Stimulated activated CD8-positive, alpha-beta memory T cell treated with anti-CD3 and anti-CD28 coated beads, Interleukin-4, amount 100 ng/mL, for 1 hour (primary cell): ENCODE measurements around the gene MRPL50.

Experiments used
- DNase-seq, 2 donors: peaks; one replicate each; pipeline ENCODE4 v3.0.0-alpha.2; 2020; ENCODE audit warnings: low read depth in 2 of 2, low spot score in 1 of 2

The MRPL50 gene

GRCh38 chr9:101398068-101398929 lies at the start of gene MRPL50, which contains the start of gene ZNF189:
Gene MRPL50 (minus strand): TSS chr9:101398618. CDS start chr9:101398592, 26 bp downstream.
Gene ZNF189 (plus strand): TSS chr9:101398851. CDS start chr9:101399157, 306 bp downstream.
- peak; percentile 79 to 92 for DNase-seq

GRCh38 chr9:101446732-101447131 lies 48.3 kb upstream of the MRPL50 start:
- no peak for DNase-seq

- DNase-seq = no peak
Measured at GRCh38 chr9:101445353-101446029, 47.1 kb upstream of the MRPL50 start.

GRCh38 chr9:101443364-101443771 lies 45.0 kb upstream of the MRPL50 start:
- DNase-seq = no peak

- DNase-seq = no peak
Measured at GRCh38 chr9:101442736-101443135, 44.3 kb upstream of the MRPL50 start.

GRCh38 chr9:101442318-101442717 lies 43.9 kb upstream of the MRPL50 start:
- DNase-seq = no peak

GRCh38 chr9:101440714-101441230 lies 42.4 kb upstream of the MRPL50 start:
- DNase-seq = no peak

GRCh38 chr9:101438523-101438922 lies 40.1 kb upstream of the MRPL50 start:
- no peak for DNase-seq

GRCh38 chr9:101437806-101438232 lies 39.4 kb upstream of the MRPL50 start:
- no peak for DNase-seq

- no peak for DNase-seq
Measured at GRCh38 chr9:101435601-101436079, 37.2 kb upstream of the MRPL50 start, which contains the start of gene ALDOB. Gene ALDOB (minus strand): TSS chr9:101435774. CDS start chr9:101430887, 4,887 bp downstream.

GRCh38 chr9:101434998-101435397 lies 36.6 kb upstream of the MRPL50 start:
- DNase-seq = no peak

- DNase-seq = no peak
Measured at GRCh38 chr9:101433229-101433628, 34.8 kb upstream of the MRPL50 start.

- DNase-seq = no peak
Measured at GRCh38 chr9:101432740-101433139, 34.3 kb upstream of the MRPL50 start.

GRCh38 chr9:101432171-101432570 lies 33.8 kb upstream of the MRPL50 start:
- no peak for DNase-seq

- DNase-seq = no peak
Measured at GRCh38 chr9:101429736-101430135, 31.3 kb upstream of the MRPL50 start.

GRCh38 chr9:101428909-101429308 lies 30.5 kb upstream of the MRPL50 start:
- no peak for DNase-seq

- DNase-seq = no peak
Measured at GRCh38 chr9:101427957-101428655, 29.7 kb upstream of the MRPL50 start.

GRCh38 chr9:101427358-101427757 lies 28.9 kb upstream of the MRPL50 start:
- DNase-seq = no peak

- DNase-seq = no peak
Measured at GRCh38 chr9:101421653-101422065, 23.2 kb upstream of the MRPL50 start.

- DNase-seq = no peak
Measured at GRCh38 chr9:101419863-101420262, 21.4 kb upstream of the MRPL50 start.
